Hepatocyte (in vitro differentiated cells): ENCODE measurements around the gene DPP10.

ENCODE experiments used
- CTCF ChIP-seq: fragments of 200-600 bp; sonication (generic); IDR thresholded peaks from 2 replicates; pipeline ENCODE4 v1.5.1; 2016; ENCODE audit warnings: antibody characterized with exemption, mild to moderate bottlenecking; ENCODE audit not compliant: poor library complexity
- EZH2 ChIP-seq: fragments of 200-600 bp; sonication (generic); IDR thresholded peaks from 2 replicates; pipeline ENCODE4 v1.6.1; 2016; ENCODE audit warnings: antibody characterized with exemption, mild to moderate bottlenecking, borderline replicate concordance

- no peak for TF ChIP-seq CTCF
- TF ChIP-seq EZH2 = no peak
These were observed 946.6 kb downstream of the DPP10 start for GRCh38 chr2:115389024-115389423.
